ENCODE data around the gene HES4.

The HES4 gene

GRCh38 chr1:963746-964525, 36.0 kb downstream of the HES4 start:
- no peak for DNase-seq

DNA sequence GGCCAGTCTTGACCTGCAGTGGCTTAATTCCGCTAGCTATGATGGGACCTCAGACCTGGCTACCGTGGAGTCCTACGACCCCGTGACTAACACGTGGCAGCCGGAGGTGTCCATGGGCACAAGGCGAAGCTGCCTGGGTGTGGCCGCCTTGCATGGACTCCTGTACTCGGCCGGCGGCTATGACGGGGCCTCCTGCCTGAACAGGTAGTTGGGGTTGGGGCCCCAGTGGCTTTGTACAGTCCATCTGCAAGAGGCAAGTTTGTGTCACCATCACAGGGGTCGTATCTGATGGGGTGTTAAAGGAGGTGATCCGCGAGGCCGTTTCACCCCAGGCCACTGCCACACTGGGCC, 36.6 kb downstream of the HES4 start:
- DNase-seq, result no peak

DNA sequence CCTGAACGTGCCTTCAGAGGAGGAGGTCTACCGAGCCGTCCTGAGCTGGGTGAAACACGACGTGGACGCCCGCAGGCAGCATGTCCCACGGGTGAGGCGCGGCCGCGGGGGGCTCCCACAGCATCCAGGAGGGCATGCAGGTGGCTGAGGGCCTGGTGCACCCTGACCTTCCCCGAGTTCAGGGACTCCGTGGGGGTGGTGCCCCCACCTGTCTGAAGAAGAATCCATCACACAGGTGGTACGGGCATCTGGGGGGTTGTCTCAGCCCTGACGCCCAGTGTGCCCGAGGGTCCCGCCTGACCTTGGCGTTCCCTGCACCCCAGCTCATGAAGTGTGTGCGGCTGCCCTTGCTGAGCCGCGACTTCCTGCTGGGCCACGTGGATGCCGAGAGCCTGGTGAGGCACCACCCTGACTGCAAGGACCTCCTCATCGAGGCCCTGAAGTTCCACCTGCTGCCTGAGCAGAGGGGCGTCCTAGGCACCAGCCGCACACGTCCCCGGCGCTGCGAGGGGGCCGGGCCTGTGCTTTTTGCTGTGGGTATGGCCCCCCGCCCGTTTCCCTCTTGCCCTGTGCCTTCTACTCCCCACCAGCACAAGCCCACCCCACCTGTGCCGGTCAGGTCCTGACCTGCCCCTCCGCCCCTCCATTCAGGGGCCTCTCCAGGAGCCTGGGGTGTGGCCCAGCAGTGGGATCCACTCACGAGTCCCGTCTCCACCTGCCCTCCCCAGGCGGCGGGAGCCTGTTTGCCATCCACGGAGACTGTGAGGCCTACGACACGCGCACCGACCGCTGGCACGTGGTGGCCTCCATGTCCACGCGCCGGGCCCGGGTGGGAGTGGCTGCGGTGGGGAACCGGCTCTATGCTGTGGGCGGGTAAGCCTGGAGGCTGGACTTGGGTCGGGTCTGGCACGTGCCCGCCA, 37.3 kb downstream of the HES4 start:
- no peak for DNase-seq

- no peak for DNase-seq
Measured at GRCh38 chr1:961132-961669, 38.7 kb downstream of the HES4 start.

GRCh38 chr1:960363-961131, 39.4 kb downstream of the HES4 start, which contains the start of gene KLHL17:
KLHL17 (plus strand) TSS chr1:960584; CDS start chr1:960694, 110 bp downstream.
- no peak for DNase-seq

- no peak for DNase-seq
Measured at GRCh38 chr1:959731-960362, 40.0 kb downstream of the HES4 start.

- DNase-seq, result peak; percentile 39
Measured at GRCh38 chr1:958823-959730, 40.8 kb downstream of the HES4 start, which contains the start of gene NOC2L. NOC2L (minus strand) TSS chr1:959256; CDS start chr1:959240, 16 bp downstream.

- DNase-seq, result no peak
Measured at GRCh38 chr1:956636-957035, 43.3 kb downstream of the HES4 start.

DNA sequence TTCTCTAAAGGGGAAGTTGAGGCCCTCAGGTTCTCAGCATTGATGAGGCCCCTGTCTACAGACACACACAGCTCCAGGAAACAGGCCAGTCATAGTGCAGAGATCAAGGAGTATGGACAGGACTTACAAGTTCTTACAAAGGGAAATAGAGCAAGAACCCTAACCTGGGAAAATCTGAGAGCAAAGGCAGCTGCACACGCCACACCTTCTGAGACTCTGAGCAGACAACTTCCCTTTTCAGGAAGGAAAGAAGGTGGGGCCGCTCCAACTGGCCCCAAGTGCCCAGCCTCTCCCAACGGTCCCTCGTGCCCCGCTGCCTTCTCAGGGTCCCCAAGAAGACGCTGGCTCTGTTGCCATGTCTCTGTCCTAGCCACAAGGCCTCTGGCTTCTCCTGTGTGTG, 44.4 kb downstream of the HES4 start:
- no peak for DNase-seq

GRCh38 chr1:954927-955326, 45.0 kb downstream of the HES4 start:
- no peak for DNase-seq

GRCh38 chr1:953524-954320, 46.2 kb downstream of the HES4 start:
- no peak for DNase-seq

DNA sequence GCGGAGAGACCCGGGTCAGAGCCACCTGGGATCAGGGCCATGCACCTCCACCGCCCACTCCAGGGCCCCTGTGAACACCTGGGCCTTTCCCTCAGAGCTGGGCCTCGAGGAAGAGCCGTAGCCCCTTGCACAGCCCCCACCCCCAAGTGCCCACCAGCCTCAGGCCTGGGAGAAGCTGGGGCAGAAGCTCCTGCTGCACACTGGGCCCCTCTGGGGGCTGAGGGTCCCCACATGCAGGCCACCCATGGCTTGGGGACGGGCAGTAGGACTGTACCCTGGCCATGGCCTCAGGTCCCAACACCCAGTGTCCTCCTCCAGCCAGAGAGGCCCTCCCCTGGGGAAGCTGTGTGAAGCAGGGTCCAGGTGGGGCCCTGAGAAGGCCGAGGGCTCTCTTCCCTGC, 47.3 kb downstream of the HES4 start:
- DNase-seq, result no peak

- DNase-seq, result no peak
Measured at GRCh38 chr1:952201-952600, 47.7 kb downstream of the HES4 start.

DNA sequence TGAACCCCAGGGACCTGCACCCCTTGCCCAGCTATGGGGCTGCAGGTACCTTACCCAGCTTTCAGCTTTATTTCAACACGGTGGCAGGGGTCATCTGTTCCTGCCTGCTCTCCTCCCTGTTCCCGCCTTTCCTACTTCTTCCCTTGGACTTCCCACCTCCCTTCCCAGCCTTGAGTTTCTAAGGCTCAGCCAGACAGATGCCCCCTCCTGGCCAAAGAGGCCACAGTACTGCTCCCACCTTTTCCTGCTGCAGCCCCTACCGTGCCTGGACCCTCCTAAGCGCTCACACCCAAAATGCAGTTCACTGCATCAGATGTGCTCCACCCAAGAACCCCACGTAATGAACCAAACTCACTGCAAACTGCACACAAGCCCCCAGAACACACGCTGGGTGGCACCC, 48.5 kb downstream of the HES4 start:
- DNase-seq, result no peak

- no peak for DNase-seq
Measured at GRCh38 chr1:950881-951280, 49.0 kb downstream of the HES4 start.

- no peak for DNase-seq
Measured at GRCh38 chr1:950268-950667, 49.6 kb downstream of the HES4 start.

All from NCI-H187 treated with DMSO at 0.1 percent for 48 hours (cell line).